GM18505 (cell line): ENCODE measurements around the gene GYPB.
"Not testable (repeated sequence)": the region's sequence is repeated elsewhere in the genome, so short reads cannot be mapped to it uniquely, and the experiment has no call there.

Source experiments
- ATAC-seq: cut with Tn5 transposase; IDR thresholded peaks from one replicate; pipeline ENCODE4 v1.9.1; 2021; ENCODE audit not compliant: unreplicated experiment
- POLR2A ChIP-seq: IDR thresholded peaks from 4 replicates; pipeline ENCODE4 v1.6.1; 2011; ENCODE audit warnings: borderline replicate concordance; ENCODE audit not compliant: insufficient read depth, insufficient read length; ENCODE audit errors: extremely low read depth

The GYPB gene

GRCh38 chr4:143961075-143961474 is 58.1 kb downstream of the GYPB start:
- no peak for ATAC-seq

GRCh38 chr4:143955306-143955705 is 63.9 kb downstream of the GYPB start:
- not testable (repeated sequence) for ATAC-seq

More at GRCh38 chr4:143961075-143961474, 58.1 kb downstream of the GYPB start:
- no peak for TF ChIP-seq POLR2A

DNA sequence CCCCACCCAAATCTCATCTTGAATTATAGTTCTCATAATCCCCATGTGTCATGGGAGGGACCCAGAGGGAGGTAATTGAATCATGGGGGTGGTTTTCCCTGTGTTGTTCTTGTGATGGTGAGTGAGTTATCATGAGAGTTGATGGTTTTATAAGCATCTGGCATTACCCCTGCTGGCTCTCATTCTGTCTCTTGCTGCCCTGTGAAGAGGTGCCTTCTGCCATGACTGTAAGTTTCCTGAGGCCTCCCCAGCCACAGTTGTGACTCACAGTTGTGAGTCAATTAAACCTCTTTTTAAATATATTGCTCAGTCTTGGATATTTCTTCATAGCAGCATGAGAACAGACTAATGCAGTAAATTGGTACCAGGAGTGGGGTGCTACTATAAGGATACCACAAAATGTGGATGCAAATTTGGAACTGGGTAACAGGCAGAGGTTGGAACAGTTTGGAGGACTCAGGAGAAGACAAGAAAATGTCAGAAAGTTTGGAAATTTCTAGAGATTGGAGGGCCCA is 67.7 kb downstream of the GYPB start:
- not testable (repeated sequence) for ATAC-seq

DNA sequence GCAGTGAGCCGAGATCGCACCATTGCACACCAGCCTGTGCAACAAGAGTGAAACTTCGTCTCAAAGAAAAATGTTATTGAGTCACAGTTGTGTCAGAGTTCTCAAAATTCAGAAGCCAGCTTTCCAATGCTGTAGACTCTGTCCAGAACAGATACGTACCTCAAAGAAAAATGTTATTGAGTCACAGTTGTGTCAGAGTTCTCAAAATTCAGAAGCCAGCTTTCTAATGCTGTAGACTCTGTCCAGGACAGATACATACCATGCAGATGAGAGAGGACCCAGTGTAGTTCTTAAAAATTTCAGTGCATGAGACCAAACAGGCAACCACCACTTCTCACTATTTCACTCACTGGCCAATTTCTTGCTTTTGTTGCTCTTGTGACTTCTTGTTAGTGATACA is 68.2 kb downstream of the GYPB start:
- not testable (repeated sequence) for ATAC-seq

DNA sequence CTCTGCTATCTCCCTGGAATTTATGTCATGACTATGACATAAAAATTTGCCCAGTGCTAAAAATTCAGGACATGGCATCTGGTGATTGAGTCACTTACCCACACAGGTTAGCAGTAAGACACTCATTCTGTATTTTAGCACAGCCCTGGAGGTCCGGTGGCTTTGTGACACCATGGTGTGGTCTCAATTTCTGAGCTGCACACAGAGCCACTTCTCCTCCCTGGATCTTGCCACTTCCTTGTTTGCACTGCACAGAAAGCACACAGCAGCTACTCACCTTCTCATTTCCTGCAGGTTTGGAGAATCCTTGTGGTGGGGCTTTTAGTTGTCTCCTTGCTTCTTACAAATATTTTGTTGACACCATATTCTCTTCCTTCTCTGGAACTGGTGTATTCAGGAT is 69.0 kb downstream of the GYPB start:
- ATAC-seq = not testable (repeated sequence)

DNA sequence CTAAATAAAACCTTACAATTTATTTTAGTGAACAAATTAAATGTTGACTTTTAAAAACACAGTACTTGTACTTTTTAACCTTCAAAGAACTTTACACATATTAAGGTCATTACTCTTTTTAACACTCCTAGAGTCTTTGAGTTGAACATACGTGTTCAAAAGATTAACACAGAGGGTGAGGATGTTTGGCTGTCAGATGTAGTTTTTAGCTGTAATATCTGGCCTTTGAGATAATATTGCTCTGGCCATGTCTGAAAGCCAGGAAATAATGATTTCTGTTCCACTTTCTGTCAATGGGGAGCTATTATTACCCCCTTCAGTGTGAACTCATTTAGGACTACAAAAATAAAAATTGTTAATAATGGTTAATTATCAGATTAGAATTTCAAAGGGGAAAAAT is 71.7 kb downstream of the GYPB start:
- not testable (repeated sequence) for ATAC-seq
